ENCODE data around the gene LYSMD4. TPM values are rescaled to one million over a fixed set of nuclear protein-coding genes. Genes with fewer than 3 reads are reported as not detected.

Gene LYSMD4
- total and polyA plus RNA-seq, 2 of the 8 experiments (the other 6 are each of a cell fraction or from before 2014, with no cell fraction given), result 7.5 to 17.5 TPM

- TF ChIP-seq RAD21 (IDR thresholded peaks at IDR 0.05 in 1 of 2, conservative IDR thresholded peaks at IDR 0.05 in 1 of 2; ENCODE audit: low read depth in 2 of 2, low read length in 2 of 2), result no peak
- no peak for TF ChIP-seq CHD1 (IDR thresholded peaks at IDR 0.05; ENCODE audit: low read depth, low read length)
- no peak for TF ChIP-seq SP4 (IDR thresholded peaks at IDR 0.05; ENCODE audit: low read length)
- TF ChIP-seq CBX5 (IDR thresholded peaks at IDR 0.05; ENCODE audit: low read depth, low read length), result no peak
Observed at GRCh38 chr15:99718421-99718820, 14.8 kb downstream of the LYSMD4 start (continued).

Measured in H1 (cell line).